Body of pancreas (tissue), 4 donors: ENCODE measurements around the gene PPP6R1. TPM values are rescaled to one million over a fixed set of nuclear protein-coding genes. Genes with fewer than 3 reads are reported as not detected.
A peak's percentile ranks its signal among the peaks of the same experiment; 100 is the strongest.

Experiments
- ATAC-seq: fragments of 150-250 bp; one replicate; pipeline ENCODE4 v1.9.1; 2016
- DNase-seq, 4 donors: peaks; one replicate each; pipeline ENCODE4 v3.0.0-alpha.2; 2019
- H3K27ac ChIP-seq, 4 donors: fragments of 200-600 bp; sonication (generic); 1 replicate in 3 of 4; 2 replicates in 1 of 4; pipeline versions ENCODE4 v1.5.1 to v1.6.1; 2016 to 2019; ENCODE audit warnings: mild to moderate bottlenecking in 1 of 4, mixed read lengths in 1 of 4, moderate library complexity in 1 of 4
- H3K27me3 ChIP-seq, 2 donors: fragments of 200-600 bp; sonication (generic); one replicate each; pipeline ENCODE4 v1.6.0; 2016; ENCODE audit warnings: mild to moderate bottlenecking in 1 of 2
- H3K36me3 ChIP-seq, 2 donors: fragments of 200-600 bp; sonication (generic); replicated peaks in 1 of 2; 2 replicates each; pipeline ENCODE4 v1.5.1; 2016; ENCODE audit warnings: low read depth in 2 of 2; ENCODE audit not compliant: insufficient read depth in 1 of 2
- H3K4me1 ChIP-seq: fragments of 200-600 bp; sonication (generic); one replicate; pipeline ENCODE4 v1.6.0; 2016
- H3K4me3 ChIP-seq, 2 donors: fragments of 200-600 bp; sonication (generic); 1 replicate in 1 of 2; 2 replicates in 1 of 2; pipeline ENCODE4 v1.5.1; 2016 to 2019
- H3K9me3 ChIP-seq, 3 donors: fragments of 200-600 bp; sonication (generic); 1 replicate in 2 of 3; 2 replicates in 1 of 3; pipeline ENCODE4 v1.5.1; 2016
- POLR2A ChIP-seq, 3 donors: fragments of 450-650 bp; IDR thresholded peaks; one replicate each; pipeline ENCODE4 v1.6.1; 2016; ENCODE audit warnings: antibody characterized with exemption in 3 of 3, mild to moderate bottlenecking in 2 of 3
- WGBS, 2 donors: methylation state at CpG; one replicate each; pipeline ENCODE4 v1.1.5; 2017; 5-methylcytosine and 5-hydroxymethylcytosine counted together
- intact Hi-C: fragments of 100-400 bp; cut with DNase I; formaldehyde crosslinking; loops from one replicate; pipeline ENCODE4 v1.15.1; 2023
- total RNA-seq, 2 donors: library from RNA; depleted of rRNA; stranded (reverse); fragments of >200 nt; gene quantifications; one replicate each; pipeline ENCODE4 v1.1.0, GENCODE V29; 2016
- TF ChIP-seq, protein P1 (sequence below), 7 experiments: fragments of 450-650 bp in 4 of 7; fragments of 200-600 bp in 3 of 7; sonication (generic) in 3 of 7; IDR thresholded peaks; one replicate each; pipeline ENCODE4 v1.5.1; 2016 to 2019; ENCODE audit warnings: antibody characterized with exemption in 7 of 7

The PPP6R1 gene
- total RNA-seq, 2 donors from 2014 or later: 19.2 to 20.8 TPM

DNA sequence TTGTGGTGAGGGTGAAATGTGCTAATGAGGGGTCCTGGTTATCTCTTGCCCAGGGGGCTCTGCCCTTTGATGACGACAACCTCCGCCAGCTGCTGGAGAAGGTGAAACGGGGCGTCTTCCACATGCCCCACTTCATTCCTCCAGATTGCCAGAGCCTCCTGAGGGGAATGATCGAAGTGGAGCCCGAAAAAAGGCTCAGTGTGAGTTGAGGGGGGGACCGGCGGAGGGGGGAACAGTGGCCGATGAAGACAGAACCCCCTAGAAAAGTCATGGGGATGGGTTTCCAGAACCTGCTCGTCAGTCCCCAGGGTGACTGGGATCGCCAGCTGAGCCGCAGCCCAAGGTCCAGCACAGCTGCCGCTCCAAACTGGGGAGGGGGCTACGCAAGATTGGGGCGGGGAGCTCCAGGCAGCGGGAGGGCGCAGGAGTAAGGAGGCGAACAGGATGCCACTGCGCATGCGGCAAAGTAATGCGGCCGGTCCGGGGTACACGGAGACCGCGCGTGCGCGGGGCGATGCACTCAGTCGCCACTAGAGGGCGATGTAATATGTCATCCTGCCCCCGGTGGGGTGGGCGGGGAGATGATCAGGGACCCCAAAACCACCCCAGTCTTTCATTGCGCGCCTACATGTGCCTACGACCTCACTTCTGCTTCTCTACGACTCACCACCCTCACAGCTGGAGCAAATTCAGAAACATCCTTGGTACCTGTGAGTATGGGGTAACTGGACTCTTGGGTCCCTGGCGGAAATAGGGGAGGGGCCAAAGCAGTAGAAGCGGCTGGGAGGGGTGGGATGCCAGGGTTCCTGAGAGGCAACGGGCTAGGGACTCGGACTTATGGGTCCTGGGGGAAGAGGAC lies 42.9 kb upstream of the PPP6R1 start:
- Histone ChIP-seq H3K27ac (no peak overlapping the region), H3K27me3 (no peaks in the 10 kb centered on the region), H3K4me3 (no peak overlapping the region), H3K4me1 (peaks cover 10% of the 10 kb centered on the region), H3K36me3 (no peaks in the 10 kb centered on the region), H3K9me3 (no peaks in the 10 kb centered on the region)
- no peak for TF ChIP-seq POLR2A (IDR thresholded peaks at IDR 0.05)
- TF ChIP-seq, protein P1, sequence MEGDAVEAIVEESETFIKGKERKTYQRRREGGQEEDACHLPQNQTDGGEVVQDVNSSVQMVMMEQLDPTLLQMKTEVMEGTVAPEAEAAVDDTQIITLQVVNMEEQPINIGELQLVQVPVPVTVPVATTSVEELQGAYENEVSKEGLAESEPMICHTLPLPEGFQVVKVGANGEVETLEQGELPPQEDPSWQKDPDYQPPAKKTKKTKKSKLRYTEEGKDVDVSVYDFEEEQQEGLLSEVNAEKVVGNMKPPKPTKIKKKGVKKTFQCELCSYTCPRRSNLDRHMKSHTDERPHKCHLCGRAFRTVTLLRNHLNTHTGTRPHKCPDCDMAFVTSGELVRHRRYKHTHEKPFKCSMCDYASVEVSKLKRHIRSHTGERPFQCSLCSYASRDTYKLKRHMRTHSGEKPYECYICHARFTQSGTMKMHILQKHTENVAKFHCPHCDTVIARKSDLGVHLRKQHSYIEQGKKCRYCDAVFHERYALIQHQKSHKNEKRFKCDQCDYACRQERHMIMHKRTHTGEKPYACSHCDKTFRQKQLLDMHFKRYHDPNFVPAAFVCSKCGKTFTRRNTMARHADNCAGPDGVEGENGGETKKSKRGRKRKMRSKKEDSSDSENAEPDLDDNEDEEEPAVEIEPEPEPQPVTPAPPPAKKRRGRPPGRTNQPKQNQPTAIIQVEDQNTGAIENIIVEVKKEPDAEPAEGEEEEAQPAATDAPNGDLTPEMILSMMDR (IDR thresholded peaks at IDR 0.05): peak; percentile 91 to 97 (median 96)
- DNase-seq: peak; percentile 88 to 92 (median 90)
- intact Hi-C loops: loop anchor here (10.0 kb wide), 1 partner anchor 83 kb away; the partner anchor contains the start of genes RPL28 and TMEM238
- WGBS, 2 donors: 11 to 24% methylated on average over 20 to 42 of the region's 42 CpGs
- ATAC-seq: peak; percentile 87

DNA sequence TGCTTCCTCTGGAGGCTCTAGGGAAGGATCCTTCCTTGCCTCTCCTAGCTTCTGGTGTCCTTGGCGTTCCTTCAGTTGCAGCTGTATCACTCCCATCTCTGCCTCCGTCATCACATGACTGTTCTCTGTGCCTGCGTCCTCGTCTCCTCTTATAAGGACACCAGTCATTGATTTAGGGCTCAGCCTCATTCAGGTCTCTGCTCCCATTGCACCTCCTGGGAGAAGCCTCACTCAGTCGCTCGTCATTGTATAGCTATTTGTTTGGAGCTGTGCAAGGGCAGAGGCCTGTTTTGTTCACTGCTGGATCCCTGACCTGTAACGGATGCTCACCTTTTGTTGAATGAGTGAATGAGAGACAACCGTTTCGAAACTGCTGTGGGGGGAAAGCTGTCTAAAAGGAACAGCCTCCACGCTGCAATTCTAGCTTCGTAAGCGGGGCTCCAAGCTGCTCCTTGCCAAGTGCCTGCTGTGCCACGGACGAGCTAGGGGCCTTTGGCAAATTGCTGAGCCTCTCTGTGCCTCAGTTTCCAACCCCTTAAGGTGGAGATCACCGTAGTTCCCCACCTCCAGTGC lies 42.2 kb upstream of the PPP6R1 start:
- H3K4me3 ChIP-seq: no peak overlapping the region
- H3K27ac ChIP-seq: no peak overlapping the region
- intact Hi-C loops: loop anchor here (10.0 kb wide), 1 partner anchor 84 kb away; the partner anchor contains the start of genes RPL28 and TMEM238

DNA sequence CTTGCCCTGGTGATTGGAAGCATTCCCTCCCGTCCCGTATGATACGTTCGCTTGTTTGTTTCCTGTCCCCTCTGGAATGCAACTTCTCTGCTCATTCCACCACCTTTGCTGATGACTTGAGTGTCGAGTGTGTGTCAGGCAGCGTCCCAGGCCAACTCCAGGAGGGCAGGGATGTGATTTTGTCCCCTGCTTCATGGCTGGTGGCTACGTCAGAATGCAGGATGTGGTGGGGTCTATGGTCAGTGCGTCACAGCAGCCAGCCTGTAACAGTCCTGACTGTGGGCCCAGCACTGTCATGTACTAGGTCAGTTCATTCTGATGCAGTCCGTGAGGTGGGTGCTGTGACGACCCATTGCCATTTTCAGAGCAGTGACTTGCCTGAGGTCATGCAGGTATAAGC lies 41.2 kb upstream of the PPP6R1 start:
- Histone ChIP-seq H3K4me3 (no peak overlapping the region), H3K27ac (no peak overlapping the region), H3K27me3 (no peaks in the 10 kb centered on the region), H3K36me3 (no peaks in the 10 kb centered on the region), H3K4me1 (peaks cover 10% of the 10 kb centered on the region), H3K9me3 (no peaks in the 10 kb centered on the region)
- TF ChIP-seq, protein P1 (IDR thresholded peaks at IDR 0.05): no peak
- TF ChIP-seq POLR2A (IDR thresholded peaks at IDR 0.05): no peak
- 81 to 85% methylated on average over 6 to 10 of the region's 10 CpGs for WGBS, 2 donors
- no peak for ATAC-seq
- intact Hi-C loops: loop anchor here (10.0 kb wide), 1 partner anchor 85 kb away; the partner anchor contains the start of genes RPL28 and TMEM238
- no peak for DNase-seq

More for the DNA sequence above, 42.2 kb upstream of the PPP6R1 start:
- Histone ChIP-seq H3K4me1 (peaks cover 10% of the 10 kb centered on the region), H3K27me3 (no peaks in the 10 kb centered on the region), H3K36me3 (no peaks in the 10 kb centered on the region), H3K9me3 (no peaks in the 10 kb centered on the region)
- TF ChIP-seq POLR2A (IDR thresholded peaks at IDR 0.05): no peak
- TF ChIP-seq, protein P1 (IDR thresholded peaks at IDR 0.05): no peak
- ATAC-seq (no peak), DNase-seq (no peak)
- WGBS, 2 donors: 61% methylated on average over 10 to 15 of the region's 15 CpGs

DNA sequence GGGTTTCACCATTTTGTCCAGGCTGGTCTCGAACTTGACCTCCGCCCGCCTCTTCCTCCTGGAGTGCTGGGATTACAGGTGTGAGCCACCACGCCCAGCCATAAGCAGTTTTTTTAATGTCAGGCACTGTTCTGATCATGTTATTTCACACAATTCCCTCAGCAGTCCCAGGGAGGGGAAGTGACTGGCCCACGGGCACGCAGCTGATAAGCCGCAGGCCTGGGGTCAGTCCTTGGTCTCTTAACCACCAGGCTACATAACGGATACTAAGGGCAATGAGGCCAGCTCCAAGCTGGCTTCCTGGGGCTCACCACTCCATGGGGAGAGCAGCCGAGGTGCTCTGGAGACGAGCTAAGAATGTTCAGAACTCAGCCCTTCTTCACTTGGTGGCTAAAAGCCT lies 38.5 kb upstream of the PPP6R1 start:
- peaks cover 10% of the 10 kb centered on the region for H3K4me1 ChIP-seq
- H3K27ac ChIP-seq: no peak overlapping the region
- H3K36me3 ChIP-seq: no peaks in the 10 kb centered on the region
- TF ChIP-seq, protein P1 (IDR thresholded peaks at IDR 0.05): no peak
- TF ChIP-seq POLR2A (IDR thresholded peaks at IDR 0.05): no peak
- ATAC-seq: no peak
- no peak overlapping the region for H3K4me3 ChIP-seq
- 82 to 86% methylated on average over 9 to 10 of the region's 10 CpGs for WGBS, 2 donors
- DNase-seq: no peak
- H3K27me3 ChIP-seq: no peaks in the 10 kb centered on the region
- no peaks in the 10 kb centered on the region for H3K9me3 ChIP-seq
- intact Hi-C loops: no loop called here
